HG02852 (cell line): ENCODE results near the gene HMG20B.

ENCODE experiments used
- ATAC-seq: cut with Tn5 transposase; IDR thresholded peaks from one replicate; pipeline ENCODE4 v1.9.1; 2021; ENCODE audit warnings: mild to moderate bottlenecking, moderate library complexity; ENCODE audit not compliant: unreplicated experiment

Gene HMG20B

GRCh38 chr19:3605770-3606169 is 33.0 kb downstream of the HMG20B start:
- ATAC-seq: no peak

- no peak for ATAC-seq
Measured at GRCh38 chr19:3606174-3606689, 33.5 kb downstream of the HMG20B start.

GRCh38 chr19:3606690-3607289 is 34.0 kb downstream of the HMG20B start, which contains the start of gene TBXA2R:
TBXA2R (minus strand) TSS chr19:3606875; CDS start chr19:3600634, 6,241 bp downstream.
- no peak for ATAC-seq

GRCh38 chr19:3607303-3608078 is 34.7 kb downstream of the HMG20B start:
- no peak for ATAC-seq

- no peak for ATAC-seq
Measured at GRCh38 chr19:3608079-3608641, 35.4 kb downstream of the HMG20B start.

- ATAC-seq: no peak
Measured at GRCh38 chr19:3608750-3609322, 36.1 kb downstream of the HMG20B start.

GRCh38 chr19:3609779-3610719 is 37.3 kb downstream of the HMG20B start:
- no peak for ATAC-seq

- ATAC-seq: no peak
Measured at GRCh38 chr19:3610745-3611717, 38.3 kb downstream of the HMG20B start.

- ATAC-seq: no peak
Measured at GRCh38 chr19:3611841-3612240, 39.1 kb downstream of the HMG20B start.

- no peak for ATAC-seq
Measured at GRCh38 chr19:3612330-3612729, 39.6 kb downstream of the HMG20B start.

- ATAC-seq: no peak
Measured at GRCh38 chr19:3612901-3613741, 40.4 kb downstream of the HMG20B start.

GRCh38 chr19:3613818-3614661 is 41.3 kb downstream of the HMG20B start:
- ATAC-seq: no peak

- no peak for ATAC-seq
Measured at GRCh38 chr19:3614858-3615505, 42.2 kb downstream of the HMG20B start.

GRCh38 chr19:3615524-3616135 is 42.9 kb downstream of the HMG20B start:
- no peak for ATAC-seq

- no peak for ATAC-seq
Measured at GRCh38 chr19:3617463-3617862, 44.7 kb downstream of the HMG20B start.

GRCh38 chr19:3618144-3618810 is 45.5 kb downstream of the HMG20B start:
- ATAC-seq: no peak
